Peyer's patch (tissue), 4 donors: ENCODE results near the gene DERA. TPM values are rescaled to one million over a fixed set of nuclear protein-coding genes. Genes with fewer than 3 reads are reported as not detected.
"Not testable (repeated sequence)": the region's sequence is repeated elsewhere in the genome, so short reads cannot be mapped to it uniquely, and the experiment has no call there.

Experiments
- DNase-seq, 3 donors: peaks; one replicate each; pipeline ENCODE4 v3.0.0-alpha.2; 2017 to 2019
- H3K27ac ChIP-seq, 4 donors: fragments of 200-600 bp; sonication (generic); one replicate each; pipeline ENCODE4 v1.5.1; 2016 to 2019
- H3K27me3 ChIP-seq, 2 donors: fragments of 200-600 bp; sonication (generic); one replicate each; pipeline ENCODE4 v1.5.1; 2019
- H3K36me3 ChIP-seq, 3 donors: fragments of 200-600 bp; sonication (generic); one replicate each; pipeline ENCODE4 v1.5.1; 2016 to 2019
- H3K4me1 ChIP-seq, 4 donors: fragments of 200-600 bp; sonication (generic); one replicate each; pipeline ENCODE4 v1.5.1; 2016 to 2019
- H3K4me3 ChIP-seq, 4 donors: fragments of 200-600 bp; sonication (generic); 1 replicate in 3 of 4; 2 replicates in 1 of 4; pipeline ENCODE4 v1.5.1; 2016 to 2019; ENCODE audit warnings: mild to moderate bottlenecking in 1 of 4
- H3K9me3 ChIP-seq, 4 donors: fragments of 200-600 bp; sonication (generic); one replicate each; pipeline ENCODE4 v1.5.1; 2016 to 2019; ENCODE audit warnings: mild to moderate bottlenecking in 1 of 4
- POLR2A ChIP-seq, 2 donors: fragments of 450-650 bp; IDR thresholded peaks; one replicate each; pipeline ENCODE4 v1.5.1; 2017; ENCODE audit warnings: antibody characterized with exemption in 2 of 2, mild to moderate bottlenecking in 2 of 2, moderate library complexity in 2 of 2
- total RNA-seq, 4 donors: library from RNA; depleted of rRNA; stranded (reverse); fragments of >200 nt; gene quantifications; one replicate each; pipeline ENCODE4 v1.1.0, GENCODE V29; 2016
- TF ChIP-seq, protein P1 (sequence below), 6 experiments: fragments of 450-650 bp in 4 of 6; fragments of 200-600 bp in 2 of 6; sonication (generic) in 1 of 6; IDR thresholded peaks; one replicate each; pipeline ENCODE4 v1.5.1; 2017 to 2019; ENCODE audit warnings: antibody characterized with exemption in 6 of 6, mild to moderate bottlenecking in 3 of 6, moderate library complexity in 1 of 6

The DERA gene
- total RNA-seq, 4 donors from 2014 or later: 45.4 to 111 (median 78.9) TPM

- DNase-seq: no peak
- H3K4me1 ChIP-seq: no peaks in the 10 kb centered on the region
- TF ChIP-seq, protein P1, sequence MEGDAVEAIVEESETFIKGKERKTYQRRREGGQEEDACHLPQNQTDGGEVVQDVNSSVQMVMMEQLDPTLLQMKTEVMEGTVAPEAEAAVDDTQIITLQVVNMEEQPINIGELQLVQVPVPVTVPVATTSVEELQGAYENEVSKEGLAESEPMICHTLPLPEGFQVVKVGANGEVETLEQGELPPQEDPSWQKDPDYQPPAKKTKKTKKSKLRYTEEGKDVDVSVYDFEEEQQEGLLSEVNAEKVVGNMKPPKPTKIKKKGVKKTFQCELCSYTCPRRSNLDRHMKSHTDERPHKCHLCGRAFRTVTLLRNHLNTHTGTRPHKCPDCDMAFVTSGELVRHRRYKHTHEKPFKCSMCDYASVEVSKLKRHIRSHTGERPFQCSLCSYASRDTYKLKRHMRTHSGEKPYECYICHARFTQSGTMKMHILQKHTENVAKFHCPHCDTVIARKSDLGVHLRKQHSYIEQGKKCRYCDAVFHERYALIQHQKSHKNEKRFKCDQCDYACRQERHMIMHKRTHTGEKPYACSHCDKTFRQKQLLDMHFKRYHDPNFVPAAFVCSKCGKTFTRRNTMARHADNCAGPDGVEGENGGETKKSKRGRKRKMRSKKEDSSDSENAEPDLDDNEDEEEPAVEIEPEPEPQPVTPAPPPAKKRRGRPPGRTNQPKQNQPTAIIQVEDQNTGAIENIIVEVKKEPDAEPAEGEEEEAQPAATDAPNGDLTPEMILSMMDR (IDR thresholded peaks at IDR 0.05): no peak
- no peak for TF ChIP-seq POLR2A (IDR thresholded peaks at IDR 0.05)
- no peaks in the 10 kb centered on the region for H3K9me3 ChIP-seq
- no peak overlapping the region for H3K4me3 ChIP-seq
- H3K27me3 ChIP-seq: no peaks in the 10 kb centered on the region
- H3K36me3 ChIP-seq: no peaks in the 10 kb centered on the region
- H3K27ac ChIP-seq: no peak overlapping the region
These were observed 25.6 kb downstream of the DERA start for GRCh38 chr12:15936751-15937150.

DNA sequence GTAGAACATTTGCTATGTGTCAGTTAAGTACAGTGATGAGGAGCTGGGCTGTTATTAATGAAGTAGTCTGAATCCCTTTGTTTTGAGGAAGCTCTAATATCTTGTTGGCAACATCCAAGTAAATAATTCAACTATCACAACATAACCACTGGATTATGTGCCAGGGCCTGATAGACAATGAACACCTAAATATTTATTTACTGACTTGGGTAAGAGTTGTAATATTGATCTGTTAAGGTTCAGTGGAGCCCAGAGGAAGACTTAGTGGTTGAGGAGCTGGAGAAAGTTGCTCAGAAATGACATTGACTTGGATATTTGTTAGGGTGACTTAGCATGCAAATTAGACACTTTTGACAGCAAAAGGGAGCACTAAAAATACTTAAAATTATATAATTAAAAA is 26.8 kb downstream of the DERA start:
- no peak for TF ChIP-seq POLR2A (IDR thresholded peaks at IDR 0.05)
- TF ChIP-seq, protein P1 (IDR thresholded peaks at IDR 0.05): no peak
- Histone ChIP-seq H3K4me1 (no peaks in the 10 kb centered on the region), H3K9me3 (no peaks in the 10 kb centered on the region), H3K36me3 (no peaks in the 10 kb centered on the region), H3K27me3 (no peaks in the 10 kb centered on the region), H3K4me3 (no peak overlapping the region), H3K27ac (no peak overlapping the region)
- no peak for DNase-seq

DNA sequence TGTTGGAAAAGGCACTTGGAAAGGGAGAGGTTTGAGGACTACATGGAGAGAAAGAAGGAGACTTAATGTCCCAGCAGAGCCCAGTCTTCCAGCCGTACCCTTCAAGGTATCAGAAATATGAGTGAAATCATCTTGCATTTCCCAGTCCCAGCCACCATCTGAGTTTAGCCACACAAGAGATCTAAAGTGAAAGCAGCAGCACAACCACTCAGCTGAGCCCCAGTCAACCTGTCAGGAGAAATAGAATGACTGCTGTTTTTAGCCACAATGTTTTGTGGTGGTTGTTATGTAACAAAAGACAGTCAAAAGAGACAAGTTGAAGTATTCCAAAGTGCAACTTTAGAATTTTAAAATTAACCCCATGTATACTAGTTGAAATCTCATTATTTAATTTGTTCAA is 28.0 kb downstream of the DERA start:
- H3K4me3 ChIP-seq: no peak overlapping the region
- no peaks in the 10 kb centered on the region for H3K27me3 ChIP-seq
- H3K36me3 ChIP-seq: no peaks in the 10 kb centered on the region
- DNase-seq: no peak
- no peaks in the 10 kb centered on the region for H3K9me3 ChIP-seq
- no peak for TF ChIP-seq POLR2A (IDR thresholded peaks at IDR 0.05)
- TF ChIP-seq, protein P1 (IDR thresholded peaks at IDR 0.05): no peak
- H3K4me1 ChIP-seq: no peaks in the 10 kb centered on the region
- no peak overlapping the region for H3K27ac ChIP-seq

GRCh38 chr12:15942475-15942874 is 31.3 kb downstream of the DERA start:
- no peaks in the 10 kb centered on the region for H3K9me3 ChIP-seq
- no peaks in the 10 kb centered on the region for H3K36me3 ChIP-seq
- H3K4me3 ChIP-seq: no peak overlapping the region
- TF ChIP-seq, protein P1 (IDR thresholded peaks at IDR 0.05): no peak
- no peak for TF ChIP-seq POLR2A (IDR thresholded peaks at IDR 0.05)
- no peak for DNase-seq
- no peaks in the 10 kb centered on the region for H3K4me1 ChIP-seq
- no peak overlapping the region for H3K27ac ChIP-seq
- no peaks in the 10 kb centered on the region for H3K27me3 ChIP-seq

GRCh38 chr12:15943519-15943918 is 32.4 kb downstream of the DERA start:
- not testable (repeated sequence) for H3K4me1 ChIP-seq, H3K9me3 ChIP-seq, H3K27me3 ChIP-seq, H3K27ac ChIP-seq, DNase-seq, H3K4me3 ChIP-seq, H3K36me3 ChIP-seq

- DNase-seq, H3K4me1 ChIP-seq, H3K27me3 ChIP-seq, H3K36me3 ChIP-seq, H3K9me3 ChIP-seq, H3K4me3 ChIP-seq, H3K27ac ChIP-seq: not testable (repeated sequence)
These were observed 37.3 kb downstream of the DERA start for GRCh38 chr12:15948461-15948860.

DNA sequence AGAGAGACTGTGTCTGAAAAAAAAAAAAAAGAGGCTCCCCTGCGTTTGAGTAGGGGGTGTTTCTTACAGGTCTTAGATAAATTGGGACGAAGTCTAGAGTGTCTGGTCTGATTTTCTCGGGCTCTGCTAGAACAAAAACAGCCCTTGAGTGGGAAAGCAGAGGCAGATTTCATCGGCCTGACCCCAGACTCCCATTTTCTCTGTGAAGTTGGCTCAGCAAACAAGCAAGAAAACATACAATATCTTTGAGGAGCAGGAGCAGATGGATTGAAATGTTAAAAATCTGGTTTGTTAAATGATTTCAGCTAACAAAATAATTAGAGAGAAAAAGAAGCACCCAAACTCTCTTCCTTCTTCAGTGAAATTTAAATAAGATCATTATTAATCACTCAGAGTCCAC is 44.1 kb downstream of the DERA start:
- no peak overlapping the region for H3K4me3 ChIP-seq
- peaks cover 0 to 23% (median 0%) of the 10 kb centered on the region in 3 donors for H3K36me3 ChIP-seq
- H3K27ac ChIP-seq: no peak overlapping the region
- no peak for DNase-seq
- no peak for TF ChIP-seq POLR2A (IDR thresholded peaks at IDR 0.05)
- TF ChIP-seq, protein P1 (IDR thresholded peaks at IDR 0.05): no peak
- no peaks in the 10 kb centered on the region for H3K9me3 ChIP-seq
- H3K27me3 ChIP-seq: no peaks in the 10 kb centered on the region
- no peaks in the 10 kb centered on the region for H3K4me1 ChIP-seq
